SU-DHL-6 (cell line): ENCODE measurements around the gene GEMIN5.

ENCODE experiments used
- EZH2phosphoT487 ChIP-seq: fragments of 200-600 bp; sonication (generic), shearing (Covaris generic); conservative IDR thresholded peaks from 2 replicates; pipeline ENCODE4 v1.6.1; 2018; ENCODE audit warnings: mild to moderate bottlenecking, antibody characterized with exemption, low read length, moderate library complexity, mixed read lengths
- TF ChIP-seq, protein P1 (sequence below): fragments of 200-600 bp; sonication (generic); IDR thresholded peaks from one replicate; pipeline ENCODE4 v1.5.1; 2017; ENCODE audit warnings: antibody characterized with exemption, mild to moderate bottlenecking, low read length, moderate library complexity; ENCODE audit not compliant: insufficient read depth, poor library complexity, severe bottlenecking

DNA sequence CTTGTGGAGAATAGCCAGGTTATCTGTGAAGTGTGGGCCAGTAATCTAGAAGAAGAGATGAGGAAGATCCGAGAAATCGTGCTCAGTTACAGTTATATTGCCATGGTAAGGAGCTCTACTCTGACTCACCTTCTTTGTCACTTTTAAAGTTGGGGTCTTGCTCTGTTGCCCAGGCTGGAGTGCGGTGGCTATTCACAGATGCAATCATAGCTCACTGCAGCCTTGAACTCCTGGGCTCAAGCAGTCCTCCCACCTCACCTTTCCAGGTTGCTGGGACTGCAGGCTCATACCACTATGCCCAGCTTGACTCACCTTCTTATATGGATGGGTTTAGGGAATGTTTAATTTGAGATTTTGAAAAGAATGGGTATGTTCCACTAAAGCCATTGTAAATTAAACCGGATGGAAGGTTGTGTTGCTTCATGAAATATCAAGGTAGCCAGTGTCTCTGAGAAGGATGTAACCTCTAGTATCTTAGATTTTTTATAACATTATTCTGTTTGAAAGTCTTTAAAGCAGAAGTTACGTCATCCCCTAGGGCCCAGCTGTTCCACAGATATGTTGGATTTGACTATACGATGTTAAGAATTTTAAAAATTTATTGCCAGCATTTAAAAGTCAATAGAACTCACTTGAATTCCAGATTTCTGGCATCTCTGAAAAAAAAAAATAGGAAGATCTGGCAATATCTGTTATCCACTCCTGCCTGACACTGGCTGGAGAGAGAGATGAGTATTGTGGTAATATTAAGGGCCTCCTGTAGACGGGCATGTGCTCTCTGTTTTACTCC lies 74.5 kb downstream of the GEMIN5 start:
- TF ChIP-seq, protein P1, sequence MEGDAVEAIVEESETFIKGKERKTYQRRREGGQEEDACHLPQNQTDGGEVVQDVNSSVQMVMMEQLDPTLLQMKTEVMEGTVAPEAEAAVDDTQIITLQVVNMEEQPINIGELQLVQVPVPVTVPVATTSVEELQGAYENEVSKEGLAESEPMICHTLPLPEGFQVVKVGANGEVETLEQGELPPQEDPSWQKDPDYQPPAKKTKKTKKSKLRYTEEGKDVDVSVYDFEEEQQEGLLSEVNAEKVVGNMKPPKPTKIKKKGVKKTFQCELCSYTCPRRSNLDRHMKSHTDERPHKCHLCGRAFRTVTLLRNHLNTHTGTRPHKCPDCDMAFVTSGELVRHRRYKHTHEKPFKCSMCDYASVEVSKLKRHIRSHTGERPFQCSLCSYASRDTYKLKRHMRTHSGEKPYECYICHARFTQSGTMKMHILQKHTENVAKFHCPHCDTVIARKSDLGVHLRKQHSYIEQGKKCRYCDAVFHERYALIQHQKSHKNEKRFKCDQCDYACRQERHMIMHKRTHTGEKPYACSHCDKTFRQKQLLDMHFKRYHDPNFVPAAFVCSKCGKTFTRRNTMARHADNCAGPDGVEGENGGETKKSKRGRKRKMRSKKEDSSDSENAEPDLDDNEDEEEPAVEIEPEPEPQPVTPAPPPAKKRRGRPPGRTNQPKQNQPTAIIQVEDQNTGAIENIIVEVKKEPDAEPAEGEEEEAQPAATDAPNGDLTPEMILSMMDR: no peak
- no peak for TF ChIP-seq EZH2phosphoT487
